NCI-H748 (cell line): ENCODE measurements around the gene ARHGEF40.

Experiments used
- DNase-seq: peaks from one replicate; lab custom pipeline; 2025; ENCODE audit not compliant: unreplicated experiment; lab: John Stamatoyannopoulos, UW

The ARHGEF40 gene

GRCh38 chr14:21058903-21059302 lies 11.2 kb upstream of the ARHGEF40 start:
- no peak for DNase-seq

DNA sequence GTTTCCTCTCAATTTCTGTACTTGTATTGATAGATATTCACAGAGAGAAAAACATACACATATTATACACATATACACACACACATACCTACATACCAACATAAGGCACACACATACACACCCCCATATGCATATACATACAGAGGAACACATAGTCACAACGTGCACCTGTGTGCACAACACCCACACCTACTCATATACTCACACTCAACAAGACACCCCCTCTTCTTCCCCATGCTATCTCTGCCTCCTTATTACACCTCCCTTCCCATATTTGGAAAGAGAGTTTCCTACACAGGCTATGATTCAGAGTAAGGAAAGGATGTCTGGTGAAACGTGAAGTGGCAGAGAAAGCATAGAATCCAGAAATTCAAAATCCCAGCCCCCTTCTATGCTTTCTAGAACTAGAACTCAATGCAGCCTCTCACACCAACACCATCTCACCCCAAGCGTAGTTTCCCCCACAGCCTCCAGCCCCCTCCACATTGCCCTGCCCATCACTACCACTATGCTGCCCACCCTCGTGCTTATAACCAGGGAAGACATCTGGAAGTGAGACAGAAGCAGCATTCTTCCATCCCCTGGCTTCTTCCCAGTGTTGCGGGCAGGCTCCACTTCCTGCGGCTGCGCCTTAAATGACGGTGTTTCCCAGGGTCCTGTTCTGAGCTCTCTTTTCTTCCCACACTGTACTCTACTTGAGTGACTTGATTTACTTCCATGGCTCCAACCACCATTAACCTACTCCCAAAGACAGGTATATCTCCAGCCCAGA lies 10.1 kb upstream of the ARHGEF40 start:
- no peak for DNase-seq

DNA sequence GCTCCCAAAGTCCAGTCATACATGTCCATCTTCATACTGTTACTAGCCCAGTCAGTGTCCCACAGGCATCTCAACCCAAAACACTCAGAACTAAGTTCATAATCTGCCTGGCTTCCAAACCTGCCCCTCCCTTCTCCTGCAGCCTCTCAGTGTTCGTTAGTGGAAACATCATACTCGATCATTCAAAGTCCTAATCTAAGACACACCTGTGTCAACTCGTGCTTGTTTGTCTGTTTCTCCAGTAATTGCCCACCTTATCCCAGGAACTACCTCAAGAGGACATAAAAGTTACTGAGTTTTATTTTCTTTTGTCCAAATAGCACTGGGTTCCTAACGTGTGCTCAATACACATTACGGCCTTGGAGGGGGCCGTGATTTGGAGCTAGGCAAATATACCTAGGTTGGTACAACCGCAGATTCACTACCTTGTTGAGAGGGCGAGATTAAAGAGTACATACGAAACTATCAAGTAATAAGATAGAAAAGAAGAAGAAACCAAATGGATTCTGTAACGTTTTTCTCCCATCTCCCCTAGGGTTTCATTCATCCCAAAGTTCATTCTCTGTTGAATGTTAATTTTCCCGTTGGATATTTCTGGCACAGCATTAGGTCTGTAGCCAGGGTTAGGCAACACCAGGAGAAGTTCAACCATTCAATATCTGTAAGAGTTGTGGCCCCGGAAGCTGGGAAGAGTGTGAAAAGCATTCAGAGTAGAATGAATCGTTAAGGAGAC lies 9.3 kb upstream of the ARHGEF40 start:
- DNase-seq, result no peak

- DNase-seq, result no peak
These were observed 8.8 kb upstream of the ARHGEF40 start for GRCh38 chr14:21061347-21061668.

GRCh38 chr14:21063479-21063878 lies 6.6 kb upstream of the ARHGEF40 start:
- DNase-seq, result no peak

- peak; percentile 33 for DNase-seq
These were observed 3.1 kb upstream of the ARHGEF40 start for GRCh38 chr14:21066882-21067502.

DNA sequence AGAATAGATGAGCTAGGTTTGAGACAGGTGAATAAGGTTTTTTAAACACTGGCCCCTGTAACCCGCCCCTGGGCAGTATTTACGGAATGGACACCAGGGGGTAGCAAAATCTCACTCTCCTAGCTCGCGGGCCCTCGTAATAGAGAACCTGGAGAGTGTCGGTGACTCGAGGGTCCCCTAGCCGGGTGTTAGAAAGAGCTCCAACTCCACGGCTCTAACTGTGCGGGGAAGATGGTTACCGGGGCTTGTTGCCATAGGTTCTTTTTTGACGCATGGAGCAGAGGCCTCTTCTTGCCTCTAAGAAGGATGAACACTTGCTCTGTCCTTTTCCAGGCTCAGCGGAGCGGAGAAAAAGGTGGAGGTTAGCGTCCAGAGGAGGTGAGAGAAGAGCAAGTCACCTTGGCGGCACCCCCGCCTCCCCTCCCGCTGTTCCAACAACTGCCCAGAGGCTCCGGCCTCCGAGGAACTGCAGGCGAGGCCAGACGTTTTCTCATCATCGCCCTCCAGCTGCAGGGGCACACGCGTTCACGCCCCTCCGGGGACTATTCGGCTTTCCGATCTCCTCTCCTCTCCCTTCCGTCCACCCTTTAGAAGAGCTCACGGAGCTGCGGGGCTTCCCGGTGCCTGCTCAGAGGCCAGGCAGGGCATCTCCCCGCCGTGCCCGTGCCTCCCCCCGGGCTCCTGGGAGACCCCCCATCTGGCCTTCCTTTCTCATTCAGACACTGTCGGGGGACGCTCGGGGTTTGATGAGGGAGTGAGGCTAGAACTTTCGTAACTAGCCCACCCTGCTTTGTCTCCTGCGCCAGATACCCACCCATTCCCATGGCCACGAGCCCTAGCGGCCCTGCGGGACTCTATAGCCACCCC lies 1.4 kb upstream of the ARHGEF40 start:
- peak; percentile 83 for DNase-seq

GRCh38 chr14:21069388-21070082 lies 569 bp upstream of the ARHGEF40 start:
- DNase-seq, result peak; percentile 74

DNA sequence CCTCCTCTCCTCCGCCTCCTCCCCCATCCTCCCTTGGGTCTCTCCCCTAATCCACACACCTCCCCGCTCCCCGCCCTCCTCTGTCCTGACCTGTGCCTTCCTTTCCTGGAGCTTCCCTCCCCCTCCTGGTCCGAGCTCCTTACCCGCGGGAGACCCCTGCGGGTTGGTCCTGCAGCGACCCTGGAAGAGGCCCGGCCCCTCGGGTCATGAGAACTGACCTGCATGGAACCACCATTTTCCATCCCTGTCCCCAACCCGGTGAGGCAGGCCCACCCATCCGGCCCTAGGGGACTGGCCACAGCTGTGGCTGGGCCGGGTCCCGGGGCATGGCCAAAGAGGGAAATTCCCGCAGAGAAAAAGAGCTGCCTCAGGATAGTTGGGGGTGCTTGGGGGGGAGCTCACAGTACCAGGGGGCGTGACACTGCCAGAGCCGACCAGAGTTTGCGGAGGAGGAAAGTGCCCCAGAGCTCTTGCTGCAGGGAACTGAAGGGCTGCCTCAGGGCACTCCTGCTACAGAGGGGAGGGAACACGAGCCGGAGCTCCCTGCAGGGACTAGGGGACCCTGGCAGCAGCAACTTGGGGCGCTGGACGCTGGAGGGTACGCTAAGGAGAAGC lies 613 bp downstream of the ARHGEF40 start:
- DNase-seq, result peak; percentile 49

GRCh38 chr14:21071225-21072030 lies 1.3 kb downstream of the ARHGEF40 start:
- peak; percentile 92 for DNase-seq

DNA sequence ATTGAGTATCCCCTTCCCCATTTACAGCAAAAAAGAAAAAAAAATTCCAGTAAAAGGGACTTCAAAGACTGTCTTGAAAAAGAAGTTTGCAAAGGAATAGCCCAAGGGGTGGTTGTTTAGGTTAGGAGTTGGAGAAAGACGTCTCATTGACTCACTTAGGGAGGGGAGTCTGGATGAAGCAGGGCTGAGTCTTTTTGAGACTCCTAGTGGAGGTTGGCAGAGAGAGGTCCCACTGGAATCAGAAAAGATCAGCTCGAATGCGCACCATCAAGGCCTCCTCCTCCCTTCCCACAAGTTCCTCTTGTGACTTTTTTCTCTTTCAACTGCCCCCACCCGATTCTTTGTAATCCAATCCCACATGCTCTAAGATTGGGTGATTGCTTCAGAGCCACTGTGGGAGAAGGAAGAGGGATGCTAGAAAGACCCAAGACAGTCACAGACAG lies 1.9 kb downstream of the ARHGEF40 start:
- DNase-seq, result no peak

- DNase-seq, result no peak
These were observed 2.8 kb downstream of the ARHGEF40 start for GRCh38 chr14:21072781-21073339.

- no peak for DNase-seq
These were observed 3.8 kb downstream of the ARHGEF40 start for GRCh38 chr14:21073921-21074320.

DNA sequence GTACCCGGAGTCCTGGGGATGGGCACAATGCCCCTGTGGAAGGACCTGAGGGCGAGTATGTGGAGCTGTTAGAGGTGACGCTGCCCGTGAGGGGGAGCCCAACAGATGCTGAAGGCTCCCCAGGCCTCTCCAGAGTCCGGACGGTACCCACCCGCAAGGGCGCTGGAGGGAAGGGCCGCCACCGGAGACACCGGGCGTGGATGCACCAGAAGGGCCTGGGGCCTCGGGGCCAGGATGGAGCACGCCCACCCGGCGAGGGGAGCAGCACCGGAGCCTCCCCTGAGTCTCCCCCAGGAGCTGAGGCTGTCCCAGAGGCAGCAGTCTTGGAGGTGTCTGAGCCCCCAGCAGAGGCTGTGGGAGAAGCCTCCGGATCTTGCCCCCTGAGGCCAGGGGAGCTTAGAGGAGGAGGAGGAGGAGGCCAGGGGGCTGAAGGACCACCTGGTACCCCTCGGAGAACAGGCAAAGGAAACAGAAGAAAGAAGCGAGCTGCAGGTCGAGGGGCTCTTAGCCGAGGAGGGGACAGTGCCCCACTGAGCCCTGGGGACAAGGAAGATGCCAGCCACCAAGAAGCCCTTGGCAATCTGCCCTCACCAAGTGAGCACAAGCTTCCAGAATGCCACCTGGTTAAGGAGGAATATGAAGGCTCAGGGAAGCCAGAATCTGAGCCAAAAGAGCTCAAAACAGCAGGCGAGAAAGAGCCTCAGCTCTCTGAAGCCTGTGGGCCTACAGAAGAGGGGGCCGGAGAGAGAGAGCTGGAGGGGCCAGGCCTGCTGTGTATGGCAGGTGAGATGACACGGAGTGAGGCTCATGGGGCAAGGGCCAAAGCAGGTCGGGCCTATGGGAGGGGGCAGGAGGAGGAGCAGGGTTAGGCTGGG lies 4.5 kb downstream of the ARHGEF40 start:
- DNase-seq, result no peak

GRCh38 chr14:21075719-21076437 lies 5.8 kb downstream of the ARHGEF40 start:
- DNase-seq, result no peak

DNA sequence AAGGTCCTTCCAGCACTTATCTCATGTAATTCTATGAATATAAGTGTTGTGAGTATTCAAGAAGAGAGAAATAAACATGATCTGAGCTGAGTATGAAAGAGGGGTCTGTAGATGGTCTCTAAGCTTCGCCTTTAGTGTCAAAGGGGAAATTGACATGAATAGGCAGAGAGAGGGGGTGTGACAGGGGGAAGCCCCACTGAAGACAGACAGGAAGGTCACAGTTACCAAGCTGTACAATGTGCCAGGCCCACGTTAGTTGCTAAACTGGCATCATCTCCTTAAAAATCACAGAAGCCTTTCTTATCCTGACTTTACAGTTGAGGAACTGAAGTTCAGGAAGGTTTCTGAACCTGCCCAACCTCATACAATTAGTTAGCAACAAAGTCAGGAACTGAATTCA lies 7.6 kb downstream of the ARHGEF40 start:
- DNase-seq, result no peak

DNA sequence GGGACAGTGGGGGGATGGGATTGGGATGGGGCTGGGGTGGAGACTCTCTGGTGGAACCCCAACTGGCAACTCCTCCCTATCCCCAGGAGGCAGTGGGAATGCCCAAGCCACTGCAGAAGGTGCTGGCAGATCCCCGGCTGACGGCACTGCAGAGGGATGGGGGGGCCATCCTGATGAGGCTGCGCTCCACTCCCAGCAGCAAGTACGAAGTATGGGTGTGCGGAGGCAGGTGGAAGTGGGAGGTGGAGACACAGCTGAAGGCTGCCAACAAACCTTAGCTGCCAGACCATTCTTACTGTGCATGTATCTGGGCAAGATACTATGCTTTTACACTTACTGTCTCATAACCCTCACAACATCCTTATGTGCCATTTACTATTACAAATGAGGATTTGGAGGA lies 8.2 kb downstream of the ARHGEF40 start:
- no peak for DNase-seq
